SU-DHL-6 (cell line): ENCODE measurements around the gene MRRF.

ENCODE experiments used
- H2AFZ ChIP-seq: fragments of 200-600 bp; sonication (generic); 2 replicates; pipeline ENCODE4 v1.6.1; 2014; ENCODE audit warnings: low read depth, mild to moderate bottlenecking, moderate library complexity, mixed read lengths, antibody characterized with exemption, low read length; ENCODE audit not compliant: severe bottlenecking
- H3F3A ChIP-seq: fragments of 200-600 bp; shearing (Covaris generic); 2 replicates; pipeline ENCODE4 v1.6.0; 2016; ENCODE audit warnings: antibody characterized with exemption, mild to moderate bottlenecking; ENCODE audit not compliant: insufficient read depth
- H3K27ac ChIP-seq: fragments of 200-600 bp; sonication (generic); 2 replicates; pipeline ENCODE4 v1.5.1; 2016; ENCODE audit warnings: low read depth, mild to moderate bottlenecking, low read length, moderate library complexity, mixed read lengths
- H3K27me3 ChIP-seq: fragments of 200-600 bp; sonication (generic), shearing (Covaris generic); 2 replicates; pipeline ENCODE4 v1.6.0; 2014; ENCODE audit warnings: mild to moderate bottlenecking, low read length
- H3K36me3 ChIP-seq: fragments of 200-600 bp; sonication (generic); 2 replicates; pipeline ENCODE4 v1.6.1; 2014; ENCODE audit warnings: mild to moderate bottlenecking, low read length, mixed read lengths
- H3K4me2 ChIP-seq: fragments of 300-600, 200-600 bp; shearing (Covaris generic), sonication (generic); 2 replicates; pipeline ENCODE4 v1.6.0; 2014; ENCODE audit warnings: low read length, low read depth, mild to moderate bottlenecking; ENCODE audit not compliant: poor library complexity, severe bottlenecking
- H3K4me3 ChIP-seq: fragments of 200-600 bp; sonication (generic); 2 replicates; pipeline ENCODE4 v1.5.1; 2014; ENCODE audit warnings: antibody characterized with exemption, low read length, mild to moderate bottlenecking, mixed read lengths; ENCODE audit not compliant: insufficient read depth, poor library complexity, severe bottlenecking
- H3K79me2 ChIP-seq: fragments of 200-600 bp; sonication (generic); 2 replicates; pipeline ENCODE4 v1.6.1; 2014; ENCODE audit warnings: mild to moderate bottlenecking, low read length, moderate library complexity; ENCODE audit not compliant: insufficient read depth
- H3K9ac ChIP-seq: fragments of 200-600 bp; sonication (generic); 2 replicates; pipeline ENCODE4 v1.7.0; 2014; ENCODE audit warnings: mild to moderate bottlenecking, low read length
- H3K9me2 ChIP-seq: fragments of 200-600 bp; sonication (generic); replicated peaks from 2 replicates; pipeline ENCODE4 v1.6.1; 2014; ENCODE audit warnings: low read length; ENCODE audit not compliant: insufficient read depth
- H3K9me3 ChIP-seq: fragments of 200-600 bp; sonication (generic); 2 replicates; pipeline ENCODE4 v1.6.1; 2014; ENCODE audit warnings: low read length, mixed read lengths; ENCODE audit not compliant: insufficient read depth
- H4K20me1 ChIP-seq: fragments of 200-600 bp; sonication (generic); 2 replicates; pipeline ENCODE4 v1.6.1; 2014; ENCODE audit warnings: low read depth, mild to moderate bottlenecking, antibody characterized with exemption, low read length, moderate library complexity, mixed read lengths
- CTCF ChIP-seq: fragments of 200-600 bp; sonication (generic); IDR thresholded peaks from one replicate; pipeline ENCODE4 v1.5.1; 2017; ENCODE audit warnings: antibody characterized with exemption, mild to moderate bottlenecking, low read length, moderate library complexity; ENCODE audit not compliant: insufficient read depth, poor library complexity, severe bottlenecking
- EZH2phosphoT487 ChIP-seq: fragments of 200-600 bp; sonication (generic), shearing (Covaris generic); conservative IDR thresholded peaks from 2 replicates; pipeline ENCODE4 v1.6.1; 2018; ENCODE audit warnings: mild to moderate bottlenecking, antibody characterized with exemption, low read length, moderate library complexity, mixed read lengths

Gene MRRF

DNA sequence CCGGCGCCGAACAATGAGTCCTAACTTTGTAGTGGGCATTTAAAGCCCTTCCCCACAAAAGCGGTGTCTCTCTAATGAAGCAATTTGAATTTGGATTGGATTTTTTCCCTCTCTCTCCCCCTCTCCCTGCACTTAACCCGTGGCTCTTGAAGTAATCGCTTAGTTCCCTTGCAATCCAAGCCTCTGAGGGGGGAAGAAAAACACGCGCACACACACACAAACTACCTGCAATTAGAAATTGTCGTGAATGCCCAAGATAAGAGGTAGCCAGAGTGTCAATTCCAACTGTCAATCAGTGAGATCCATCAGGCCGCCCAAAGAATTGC lies 37.1 kb upstream of the MRRF start:
- Histone ChIP-seq H3K4me2 (no peak overlapping the region), H3K79me2 (no peaks in the 10 kb centered on the region), H4K20me1 (no peaks in the 10 kb centered on the region), H3K27me3 (no peaks in the 10 kb centered on the region), H3K27ac (no peak overlapping the region), H3K9me2 (no peaks in the 10 kb centered on the region), H3K36me3 (no peaks in the 10 kb centered on the region), H2AFZ (no peak overlapping the region), H3K9ac (no peak overlapping the region), H3F3A (no peaks in the 10 kb centered on the region), H3K9me3 (no peaks in the 10 kb centered on the region), H3K4me3 (no peak overlapping the region)
- TF ChIP-seq EZH2phosphoT487 (no peak), CTCF (no peak)

DNA sequence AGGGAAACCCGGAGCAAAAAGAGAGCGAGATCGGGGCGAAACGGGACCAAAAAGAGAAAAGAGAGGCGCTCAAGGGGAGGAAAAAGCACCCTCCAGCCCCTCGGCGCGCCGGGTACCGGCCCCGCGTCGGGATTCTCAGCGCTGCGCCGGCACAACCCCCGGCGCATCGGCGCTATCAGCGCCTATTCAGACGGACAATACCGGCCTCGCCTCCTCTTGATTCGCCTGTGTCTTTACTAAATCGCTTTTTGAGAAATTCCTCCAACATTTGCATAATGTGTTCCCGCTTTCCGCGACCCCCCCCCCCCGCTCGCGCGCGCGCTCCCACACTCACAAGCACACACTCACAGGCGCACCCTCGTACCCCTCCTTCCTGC lies 36.5 kb upstream of the MRRF start:
- H3K4me2 ChIP-seq: no peak overlapping the region
- H3K27ac ChIP-seq: no peak overlapping the region
- H3K79me2 ChIP-seq: no peaks in the 10 kb centered on the region
- no peaks in the 10 kb centered on the region for H3K9me2 ChIP-seq
- H4K20me1 ChIP-seq: no peaks in the 10 kb centered on the region
- H3F3A ChIP-seq: no peaks in the 10 kb centered on the region
- no peak for TF ChIP-seq EZH2phosphoT487
- no peak for TF ChIP-seq CTCF
- no peak overlapping the region for H3K9ac ChIP-seq
- H3K4me3 ChIP-seq: no peak overlapping the region
- no peaks in the 10 kb centered on the region for H3K27me3 ChIP-seq
- H3K36me3 ChIP-seq: no peaks in the 10 kb centered on the region
- no peaks in the 10 kb centered on the region for H3K9me3 ChIP-seq
- no peak overlapping the region for H2AFZ ChIP-seq

DNA sequence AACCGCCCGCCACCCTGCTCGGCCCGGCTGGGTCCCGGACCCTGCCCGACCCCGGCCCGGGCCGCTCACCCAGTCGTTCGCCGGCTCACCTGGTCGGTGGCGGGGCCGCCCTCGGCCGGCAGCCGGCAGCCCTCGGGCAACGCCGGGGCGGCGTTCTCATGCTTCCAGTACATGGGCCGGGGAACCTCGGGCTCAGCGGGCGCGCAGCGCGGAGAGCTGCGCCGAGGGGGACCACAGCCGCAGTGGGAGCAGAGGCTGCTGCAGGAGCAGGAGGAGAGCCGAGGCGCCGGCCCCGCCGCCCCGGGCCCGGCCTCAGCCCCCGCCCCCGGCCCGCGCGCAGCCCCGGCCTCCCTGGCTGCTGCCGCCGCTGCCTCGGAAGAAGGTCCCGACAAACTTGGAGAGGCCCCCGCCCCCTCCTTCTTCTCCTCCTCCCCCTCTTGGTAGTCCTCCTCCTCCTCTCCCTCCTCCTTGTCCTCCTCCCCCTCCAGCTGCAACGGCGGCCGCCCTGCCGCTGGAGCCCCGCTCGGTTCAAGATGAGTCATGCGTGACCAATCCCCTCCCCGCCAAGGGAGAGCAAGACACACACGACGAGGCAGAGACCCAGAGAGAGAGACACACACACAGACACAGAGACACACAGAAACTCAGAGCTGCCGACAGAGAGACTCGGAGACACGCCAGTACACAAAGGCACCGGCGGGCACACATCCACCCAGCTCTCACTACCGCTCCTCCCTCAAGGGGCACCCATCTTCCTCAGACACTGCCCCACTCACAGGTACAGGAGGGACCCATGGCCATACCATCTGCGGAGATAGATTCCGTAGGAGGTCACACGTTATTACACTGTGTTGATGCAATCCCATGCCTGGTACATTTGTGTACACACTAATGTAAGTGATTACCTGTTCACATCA lies 35.9 kb upstream of the MRRF start, which contains the start of gene LHX6:
Gene LHX6, minus strand, starts transcription at position 390 of the 917 bp plus-strand sequence. Its CDS starts 217 bp downstream, at position 173.
- Histone ChIP-seq H3K4me3 (no peak within 1 kb of the TSS), H3K9me3 (no peaks in the 10 kb centered on the region), H3K79me2 (no peaks in the 10 kb centered on the region), H3K9ac (no peak within 1 kb of the TSS), H3K4me2 (no peak within 1 kb of the TSS), H3K27me3 (no peaks in the 10 kb centered on the region), H4K20me1 (no peaks in the 10 kb centered on the region), H3K27ac (no peak within 1 kb of the TSS), H3K36me3 (no peaks in the 10 kb centered on the region), H2AFZ (no peak within 1 kb of the TSS), H3K9me2 (no peaks in the 10 kb centered on the region), H3F3A (no peaks in the 10 kb centered on the region)
- no peak for TF ChIP-seq EZH2phosphoT487
- no peak for TF ChIP-seq CTCF
